ENCODE results near the gene STOML2. TPM values are rescaled to one million over a fixed set of nuclear protein-coding genes. Genes with fewer than 3 reads are reported as not detected.

The STOML2 gene
- total RNA-seq, 2 donors from 2014 or later, result 51.7 to 84.1 TPM

DNA sequence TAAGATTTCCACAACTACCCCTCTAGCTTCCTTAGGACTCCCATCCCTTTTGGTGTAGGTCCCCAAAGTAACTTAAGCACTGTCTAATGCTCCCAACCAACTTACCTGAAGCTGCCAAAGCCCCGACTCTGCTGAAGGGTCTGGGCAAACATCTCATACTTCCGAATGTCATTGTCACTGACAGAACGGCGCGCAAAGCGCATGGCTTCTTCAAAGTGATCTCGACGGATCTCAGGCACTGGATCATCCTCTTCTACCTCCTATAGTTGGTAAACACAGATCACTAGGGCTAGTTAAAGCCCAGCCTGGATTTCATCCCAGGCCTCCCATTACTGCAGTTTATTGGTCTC, 45.7 kb downstream of the STOML2 start:
- DNase-seq (ENCODE audit: low spot score) (no peak), ATAC-seq (ENCODE audit: insufficient number of reproducible peaks, low FRiP score, low read depth) (no peak)
- Histone ChIP-seq H3K4me3 (no peak overlapping the region), H3K4me1 (ENCODE audit: control insufficient read depth in 1 of 2, low read depth in 2 of 2) (no peaks in the 10 kb centered on the region), H3K27me3 (replicated peaks; ENCODE audit: insufficient read depth) (no peaks in the 10 kb centered on the region), H3K9me3 (no peaks in the 10 kb centered on the region), H3K27ac (no peak overlapping the region), H3K36me3 (peaks cover 69% of the 10 kb centered on the region)
- TF ChIP-seq, protein P1, sequence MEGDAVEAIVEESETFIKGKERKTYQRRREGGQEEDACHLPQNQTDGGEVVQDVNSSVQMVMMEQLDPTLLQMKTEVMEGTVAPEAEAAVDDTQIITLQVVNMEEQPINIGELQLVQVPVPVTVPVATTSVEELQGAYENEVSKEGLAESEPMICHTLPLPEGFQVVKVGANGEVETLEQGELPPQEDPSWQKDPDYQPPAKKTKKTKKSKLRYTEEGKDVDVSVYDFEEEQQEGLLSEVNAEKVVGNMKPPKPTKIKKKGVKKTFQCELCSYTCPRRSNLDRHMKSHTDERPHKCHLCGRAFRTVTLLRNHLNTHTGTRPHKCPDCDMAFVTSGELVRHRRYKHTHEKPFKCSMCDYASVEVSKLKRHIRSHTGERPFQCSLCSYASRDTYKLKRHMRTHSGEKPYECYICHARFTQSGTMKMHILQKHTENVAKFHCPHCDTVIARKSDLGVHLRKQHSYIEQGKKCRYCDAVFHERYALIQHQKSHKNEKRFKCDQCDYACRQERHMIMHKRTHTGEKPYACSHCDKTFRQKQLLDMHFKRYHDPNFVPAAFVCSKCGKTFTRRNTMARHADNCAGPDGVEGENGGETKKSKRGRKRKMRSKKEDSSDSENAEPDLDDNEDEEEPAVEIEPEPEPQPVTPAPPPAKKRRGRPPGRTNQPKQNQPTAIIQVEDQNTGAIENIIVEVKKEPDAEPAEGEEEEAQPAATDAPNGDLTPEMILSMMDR (IDR thresholded peaks at IDR 0.05), result no peak

DNA sequence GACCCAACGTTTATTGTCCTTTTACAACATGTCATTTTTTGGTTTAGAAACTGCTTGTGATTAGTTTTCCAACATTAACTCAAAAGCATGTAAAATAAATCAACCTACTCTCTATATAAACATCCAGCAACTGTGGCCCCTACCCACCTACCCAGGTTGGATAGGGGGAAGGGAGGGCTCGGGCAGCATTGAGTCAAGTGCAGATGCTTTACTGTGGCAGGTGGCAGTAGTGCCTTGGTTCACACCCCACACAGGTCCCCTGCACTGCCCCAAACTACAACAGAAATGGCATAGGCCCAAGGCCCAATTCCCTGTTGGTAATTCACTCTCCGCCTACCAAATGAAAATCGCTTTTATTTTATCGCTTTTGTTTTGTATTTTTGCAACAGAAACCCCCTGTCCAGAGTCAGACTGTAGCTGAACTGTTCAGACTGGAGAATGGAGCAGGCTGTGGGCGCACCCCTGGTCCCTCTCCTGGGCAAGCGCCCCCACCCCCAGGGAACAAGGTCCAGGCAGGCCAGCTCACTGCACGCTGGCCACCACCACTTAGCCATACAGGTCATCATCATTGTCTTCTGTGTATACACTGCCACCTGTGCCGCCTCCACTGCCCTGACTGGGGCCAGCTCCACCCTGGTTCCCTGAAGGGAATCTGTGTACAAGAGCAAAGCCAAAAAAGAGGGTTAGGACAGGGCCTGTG, 46.2 kb downstream of the STOML2 start:
- Histone ChIP-seq H3K4me3 (no peak overlapping the region), H3K27me3 (replicated peaks; ENCODE audit: insufficient read depth) (no peaks in the 10 kb centered on the region), H3K36me3 (peaks cover 63% of the 10 kb centered on the region), H3K27ac (no peak overlapping the region), H3K4me1 (ENCODE audit: control insufficient read depth in 1 of 2, low read depth in 2 of 2) (no peaks in the 10 kb centered on the region), H3K9me3 (no peaks in the 10 kb centered on the region)
- ATAC-seq (ENCODE audit: insufficient number of reproducible peaks, low FRiP score, low read depth) (no peak), DNase-seq (ENCODE audit: low spot score) (no peak)
- TF ChIP-seq, protein P1 (IDR thresholded peaks at IDR 0.05), result no peak

DNA sequence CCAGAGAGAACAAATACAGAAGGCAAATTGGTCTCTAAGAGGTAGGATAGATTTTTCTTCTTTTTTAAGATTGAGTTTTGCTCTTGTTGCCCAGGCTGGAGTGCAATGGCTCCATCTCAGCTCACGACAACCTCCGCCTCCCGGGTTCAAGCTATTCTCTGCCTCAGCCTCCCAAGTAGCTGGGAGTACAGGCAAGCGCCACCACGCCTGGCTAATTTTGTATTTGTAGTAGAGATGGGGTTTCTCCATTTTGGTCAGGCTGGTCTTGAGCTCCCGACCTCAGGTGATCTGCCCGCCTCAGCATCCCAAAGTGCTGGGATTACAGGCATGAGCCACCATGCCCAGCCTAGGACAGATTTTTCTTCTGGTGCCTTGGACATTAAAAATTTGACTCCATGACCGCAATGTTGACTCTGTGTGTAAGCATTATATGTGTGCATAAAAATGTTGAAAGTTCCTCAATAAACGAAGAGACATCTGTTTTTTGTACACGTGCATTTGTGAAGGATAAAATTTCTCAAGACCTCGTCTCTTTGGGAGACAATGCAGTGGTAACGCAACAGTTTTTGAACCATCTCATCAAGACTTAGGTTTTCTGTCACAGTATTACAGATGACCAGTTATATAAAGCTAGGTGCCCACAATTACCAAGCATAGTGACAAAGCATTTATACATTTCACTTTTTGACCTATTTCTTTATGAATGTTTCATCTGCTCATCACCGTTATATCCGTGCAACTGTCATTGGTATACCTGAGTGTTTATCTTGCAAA, 47.9 kb downstream of the STOML2 start:
- Histone ChIP-seq H3K36me3 (peaks cover 47% of the 10 kb centered on the region), H3K4me1 (ENCODE audit: control insufficient read depth in 1 of 2, low read depth in 2 of 2) (peaks cover 0 to 4% of the 10 kb centered on the region in 2 donors), H3K4me3 (no peak overlapping the region), H3K27ac (no peak overlapping the region), H3K27me3 (replicated peaks; ENCODE audit: insufficient read depth) (no peaks in the 10 kb centered on the region), H3K9me3 (no peaks in the 10 kb centered on the region)
- DNase-seq (ENCODE audit: low spot score) (no peak), ATAC-seq (ENCODE audit: insufficient number of reproducible peaks, low FRiP score, low read depth) (no peak)
- TF ChIP-seq, protein P1 (IDR thresholded peaks at IDR 0.05), result no peak

DNA sequence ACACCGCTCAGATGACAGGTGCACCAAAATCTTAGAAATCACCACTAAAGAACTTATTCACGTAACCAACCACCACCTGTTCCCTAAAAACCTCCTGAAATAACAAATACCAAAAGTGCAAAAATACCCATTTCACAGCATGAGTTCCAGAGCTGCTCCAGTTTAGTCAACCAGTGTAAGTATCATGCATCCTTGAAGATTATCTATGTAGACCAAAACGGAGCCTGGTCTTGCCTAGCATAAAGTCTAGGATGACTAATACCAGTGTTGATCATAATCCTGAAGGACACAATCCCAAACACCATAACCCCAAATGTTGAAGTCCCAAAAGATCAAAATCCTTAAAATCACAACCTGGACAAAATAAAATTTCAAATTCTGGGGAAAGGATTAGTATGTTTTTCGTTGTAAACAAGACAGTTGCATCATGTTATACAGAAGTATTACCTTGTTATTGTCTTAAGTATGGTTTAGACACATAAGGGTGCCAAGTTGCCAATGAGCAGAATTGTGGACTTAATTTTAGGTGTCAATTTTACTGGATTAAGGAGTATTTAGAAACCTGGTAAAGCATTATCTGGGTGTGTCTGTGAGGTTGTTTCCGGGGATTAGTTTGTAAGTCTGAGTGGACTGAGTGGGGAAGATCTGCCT, 48.6 kb downstream of the STOML2 start:
- H3K36me3 ChIP-seq, result peaks cover 44% of the 10 kb centered on the region

More for the DNA sequence above, 48.6 kb downstream of the STOML2 start:
- ATAC-seq (ENCODE audit: insufficient number of reproducible peaks, low FRiP score, low read depth) (no peak), DNase-seq (ENCODE audit: low spot score) (no peak)
- Histone ChIP-seq H3K4me3 (no peak overlapping the region), H3K27me3 (replicated peaks; ENCODE audit: insufficient read depth) (no peaks in the 10 kb centered on the region), H3K27ac (no peak overlapping the region), H3K9me3 (no peaks in the 10 kb centered on the region), H3K4me1 (ENCODE audit: control insufficient read depth in 1 of 2, low read depth in 2 of 2) (peaks cover 0 to 4% of the 10 kb centered on the region in 2 donors)
- TF ChIP-seq, protein P1 (IDR thresholded peaks at IDR 0.05), result no peak

Measured in thoracic aorta (tissue), 2 donors.